A673 (cell line): ENCODE data around the gene APOC3. TPM values are rescaled to one million over a fixed set of nuclear protein-coding genes. Genes with fewer than 3 reads are reported as not detected.

ENCODE experiments used
- BruUV-seq: library from RNA; stranded (reverse); fragments of 400-500 nt; replicated peaks from 2 replicates; lab custom pipeline; 2021; lab: Mats Ljungman, UMichigan
- CTCF ChIA-PET: fragments of 300-600 bp; sonication (Branson Sonifier 250); formaldehyde crosslinking; loops from one replicate; lab custom pipeline; 2022; ENCODE audit warnings: antibody characterized with exemption; lab: Charles Lee
- POLR2A ChIA-PET: fragments of 300-600 bp; sonication (Branson Sonifier 250); formaldehyde crosslinking; loops from one replicate; lab custom pipeline; 2022; ENCODE audit warnings: antibody characterized with exemption; ENCODE audit not compliant: low non-redundant PET; lab: Charles Lee
- DNase-seq: peaks from one replicate; pipeline ENCODE4 v3.0.0-alpha.2; 2015; ENCODE audit warnings: low spot score
- H3K27ac ChIP-seq: fragments of 200-600 bp; sonication (generic); 2 replicates; pipeline ENCODE4 v1.5.1; 2016; ENCODE audit warnings: mixed run types, low read depth, mild to moderate bottlenecking, mixed read lengths, antibody characterized with exemption, low read length; ENCODE audit not compliant: poor library complexity, severe bottlenecking
- H3K27me3 ChIP-seq: fragments of 200-600 bp; sonication (generic); replicated peaks from 2 replicates; pipeline ENCODE4 v1.6.1; 2017; ENCODE audit warnings: mixed run types, low read depth, mild to moderate bottlenecking, mixed read lengths, antibody characterized with exemption, low read length; ENCODE audit not compliant: insufficient read depth, poor library complexity
- H3K36me3 ChIP-seq: fragments of 200-600 bp; sonication (generic); 2 replicates; pipeline ENCODE4 v1.6.1; 2016; ENCODE audit warnings: mixed run types, mild to moderate bottlenecking, mixed read lengths, antibody characterized with exemption, low read length; ENCODE audit not compliant: insufficient read depth, poor library complexity, severe bottlenecking
- H3K4me1 ChIP-seq: fragments of 200-600 bp; sonication (generic); 2 replicates; pipeline ENCODE4 v1.6.1; 2017; ENCODE audit warnings: mixed run types, mild to moderate bottlenecking, mixed read lengths, antibody characterized with exemption, low read length; ENCODE audit not compliant: insufficient read depth, poor library complexity, severe bottlenecking
- H3K4me3 ChIP-seq: fragments of 200-600 bp; sonication (generic); 2 replicates; pipeline ENCODE4 v1.5.1; 2016; ENCODE audit warnings: low read depth, mixed run types, mild to moderate bottlenecking, mixed read lengths, low read length; ENCODE audit not compliant: poor library complexity, severe bottlenecking
- H3K9me3 ChIP-seq: fragments of 200-600 bp; sonication (generic); 2 replicates; pipeline ENCODE4 v1.6.1; 2016; ENCODE audit warnings: mixed run types, low read depth, mild to moderate bottlenecking, mixed read lengths, antibody characterized with exemption, low read length; ENCODE audit not compliant: poor library complexity, severe bottlenecking
- CTCF ChIP-seq: fragments of 300-800, 200-600 bp; sonication (generic); conservative IDR thresholded peaks from 2 replicates; pipeline ENCODE4 v1.5.1; 2017; ENCODE audit warnings: low read depth, mild to moderate bottlenecking, antibody characterized with exemption, low read length, moderate library complexity, mixed read lengths
- EZH2 ChIP-seq: fragments of 200-600 bp; sonication (generic); IDR thresholded peaks from 2 replicates; pipeline ENCODE4 v1.6.1; 2017; ENCODE audit warnings: borderline replicate concordance, low read depth, mild to moderate bottlenecking, mixed read lengths, antibody characterized with exemption, low read length; ENCODE audit not compliant: poor library complexity, severe bottlenecking
- intact Hi-C: fragments of 100-400 bp; cut with micrococcal nuclease; formaldehyde crosslinking; loops from one replicate; pipeline ENCODE4 v1.10.0; 2022; ENCODE audit not compliant: unreplicated experiment
- total RNA-seq: library from RNA; stranded (reverse); gene quantifications from 2 replicates; pipeline ENCODE4 v1.2.3, GENCODE V29; 2021

Gene APOC3
- total RNA-seq, 1 experiment from 2014 or later = not detected

GRCh38 chr11:116875194-116875593 lies 45.5 kb downstream of the APOC3 start:
- Histone ChIP-seq H3K27me3 (no peaks in the 10 kb centered on the region), H3K4me3 (no peak overlapping the region), H3K9me3 (no peaks in the 10 kb centered on the region), H3K27ac (no peak overlapping the region), H3K36me3 (peaks cover 46% of the 10 kb centered on the region), H3K4me1 (peaks cover 3% of the 10 kb centered on the region)
- CTCF ChIA-PET = no interaction called here
- no peak for DNase-seq
- no TSS peak for BruUV-seq
- intact Hi-C loops = loop anchor here (5.0 kb wide), 1 partner anchor 352 kb away; no protein-coding TSS in a partner anchor
- POLR2A ChIA-PET = no interaction called here
- TF ChIP-seq EZH2 = no peak
- TF ChIP-seq CTCF = no peak

GRCh38 chr11:116876656-116877055 lies 46.9 kb downstream of the APOC3 start:
- Histone ChIP-seq H3K9me3 (no peaks in the 10 kb centered on the region), H3K4me3 (no peak overlapping the region), H3K27me3 (no peaks in the 10 kb centered on the region), H3K4me1 (peaks cover 7% of the 10 kb centered on the region), H3K27ac (no peak overlapping the region), H3K36me3 (peaks cover 41% of the 10 kb centered on the region)
- TF ChIP-seq EZH2 = no peak
- TF ChIP-seq CTCF = no peak
- intact Hi-C loops = loop anchor here (5.0 kb wide), 1 partner anchor 351 kb away; no protein-coding TSS in a partner anchor
- BruUV-seq = no TSS peak
- no peak for DNase-seq
- ChIA-PET CTCF (no interaction called here), POLR2A (no interaction called here)

GRCh38 chr11:116879800-116880625 lies 50.3 kb downstream of the APOC3 start:
- H3K4me3 ChIP-seq = no peak overlapping the region
- H3K9me3 ChIP-seq = no peaks in the 10 kb centered on the region
- no TSS peak for BruUV-seq
- H3K27me3 ChIP-seq = no peaks in the 10 kb centered on the region
- ChIA-PET CTCF (interaction anchor here (0.5 to 1.4 kb wide), 9 partner anchors 89 to 347 kb away, joined by 3 to 9 read pairs (median 3); partner anchors contain the start of gene APOA5), POLR2A (no interaction called here)
- intact Hi-C loops = loop anchor here (1.0 to 5.0 kb wide), 3 partner anchors 219 to 347 kb away; partner anchors contain the start of gene SIK3
- peaks cover 7% of the 10 kb centered on the region for H3K4me1 ChIP-seq
- H3K27ac ChIP-seq = no peak overlapping the region
- DNase-seq = peak; percentile 84
- H3K36me3 ChIP-seq = peaks cover 13% of the 10 kb centered on the region
- TF ChIP-seq EZH2 = no peak
- TF ChIP-seq CTCF = peak; percentile 85
